ENCODE data around the gene TREML2.

The TREML2 gene

DNA sequence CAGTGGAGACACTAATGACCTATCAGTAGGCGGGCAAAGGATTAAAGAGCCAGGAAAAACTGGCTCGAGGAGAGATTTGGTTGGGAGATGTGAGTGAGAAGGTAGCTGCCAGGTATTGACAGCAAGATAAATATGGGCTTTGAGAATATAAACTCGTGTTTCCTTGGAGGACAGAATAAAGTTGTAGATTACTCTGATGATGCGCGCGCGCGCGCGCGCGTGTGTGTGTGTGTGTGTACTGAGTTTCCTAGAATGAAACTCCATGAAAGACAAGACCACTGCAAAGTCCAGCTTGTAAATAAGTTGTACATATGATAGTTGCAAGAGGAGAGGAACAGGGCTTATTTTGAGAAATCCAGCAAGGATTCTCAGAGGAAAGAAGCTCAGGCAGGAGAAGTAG is 24.8 kb downstream of the TREML2 start:
- DNase-seq (ENCODE audit: low read depth), result no peak

GRCh38 chr6:41175084-41175483 is 25.9 kb downstream of the TREML2 start:
- no peak for DNase-seq (ENCODE audit: low read depth)

- no peak for DNase-seq (ENCODE audit: low read depth)
Measured at GRCh38 chr6:41174610-41175009, 26.3 kb downstream of the TREML2 start.

GRCh38 chr6:41171908-41172307 is 29.0 kb downstream of the TREML2 start:
- DNase-seq (ENCODE audit: low read depth), result no peak

- DNase-seq (ENCODE audit: low read depth), result no peak
Measured at GRCh38 chr6:41170547-41171160, 30.3 kb downstream of the TREML2 start.

- DNase-seq (ENCODE audit: low read depth), result no peak
Measured at GRCh38 chr6:41167173-41167963, 33.6 kb downstream of the TREML2 start.

- DNase-seq (ENCODE audit: low read depth), result no peak
Measured at GRCh38 chr6:41164551-41165120, 36.3 kb downstream of the TREML2 start.

DNA sequence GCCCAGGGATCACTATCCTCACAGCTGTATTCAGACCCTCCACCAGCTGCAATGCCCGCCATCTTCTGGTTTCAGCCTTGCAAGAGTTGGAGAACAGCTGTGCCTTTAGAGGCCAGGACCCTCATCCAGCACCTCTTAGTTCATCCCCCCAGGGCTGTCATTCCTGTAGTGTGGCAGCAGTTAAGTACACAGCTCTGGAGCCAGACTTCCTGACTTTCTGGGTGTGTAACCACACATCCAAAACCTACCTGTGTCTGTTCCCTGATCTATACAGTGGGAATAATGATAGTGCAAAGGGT is 37.6 kb downstream of the TREML2 start:
- no peak for DNase-seq (ENCODE audit: low read depth)

DNA sequence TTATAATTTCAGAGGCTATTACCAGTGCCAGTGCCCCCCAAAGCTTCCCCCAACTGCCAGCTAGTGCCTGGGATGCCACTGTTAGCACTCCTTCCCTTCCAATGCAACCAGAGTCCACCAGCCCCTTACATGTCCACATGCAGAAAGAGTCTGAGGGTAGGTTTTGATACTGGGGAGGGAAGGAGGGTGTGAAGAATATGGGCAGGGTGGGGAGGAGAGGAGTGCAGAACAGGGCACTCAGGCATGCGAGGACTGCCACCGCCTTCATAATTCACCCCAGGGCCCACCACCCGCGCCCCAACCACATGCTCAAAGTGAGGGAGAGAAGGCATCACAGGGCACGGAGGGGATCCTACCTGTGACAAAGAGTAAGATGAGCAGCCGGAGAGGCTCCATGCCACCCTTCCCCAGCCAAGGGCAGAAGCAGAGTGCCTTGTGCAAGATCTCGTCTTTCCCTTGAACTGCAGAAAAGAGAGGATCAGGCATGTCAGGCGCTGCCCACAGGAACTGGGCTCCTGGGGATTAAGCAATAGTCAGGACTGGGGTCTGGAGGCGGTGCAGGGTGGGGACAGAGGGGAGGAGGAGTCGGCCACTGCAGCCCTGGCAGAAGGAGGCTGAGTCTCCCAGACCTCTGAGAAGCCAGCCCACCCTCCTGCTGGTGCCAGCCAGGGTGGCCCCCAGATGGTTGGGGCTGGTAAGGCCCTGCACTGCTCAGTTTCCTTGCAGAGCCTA is 38.1 kb downstream of the TREML2 start, which contains the start of gene TREM2:
TSS of gene TREM2 (minus strand) at position 430 of the 732 bp plus-strand sequence. CDS start at position 396, 34 bp downstream.
- DNase-seq (ENCODE audit: low read depth), result no peak

DNA sequence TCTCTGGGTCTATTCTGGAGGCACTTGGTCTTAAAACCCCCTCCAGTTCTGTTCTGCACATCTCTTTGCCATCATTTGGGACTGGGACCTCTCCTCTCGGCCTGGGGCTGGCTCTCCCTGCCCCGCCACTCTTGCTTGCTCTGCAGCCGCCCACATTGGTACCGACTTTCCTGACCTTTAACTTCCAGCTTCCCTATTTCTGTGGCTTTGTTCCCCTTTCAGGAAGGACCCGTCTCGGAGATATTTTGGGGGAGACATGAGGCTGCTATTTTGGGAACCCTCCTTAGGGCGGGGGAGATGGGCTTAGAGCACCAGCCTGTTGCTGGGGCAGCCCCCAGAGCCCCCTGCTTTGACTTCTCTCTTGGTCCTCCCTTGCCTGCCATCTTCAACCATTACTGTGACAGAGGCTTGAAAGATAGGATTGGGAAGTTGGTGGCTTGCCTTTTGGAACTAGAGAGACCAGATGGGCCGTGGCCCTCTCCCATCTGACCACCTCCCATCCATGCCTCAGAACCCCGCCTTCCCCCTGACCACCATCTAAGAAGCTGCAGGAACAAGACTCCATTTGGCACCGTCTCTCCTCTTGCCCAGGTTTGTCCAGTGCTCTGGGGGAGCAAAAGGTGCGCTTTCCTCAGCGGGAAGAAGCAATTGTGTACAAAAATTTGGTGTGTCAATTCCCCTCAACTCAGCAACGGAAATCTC is 38.9 kb downstream of the TREML2 start:
- no peak for DNase-seq (ENCODE audit: low read depth)

GRCh38 chr6:41161380-41161779 is 39.6 kb downstream of the TREML2 start:
- DNase-seq (ENCODE audit: low read depth), result no peak

- DNase-seq (ENCODE audit: low read depth), result no peak
Measured at GRCh38 chr6:41160933-41161332, 40.0 kb downstream of the TREML2 start.

DNA sequence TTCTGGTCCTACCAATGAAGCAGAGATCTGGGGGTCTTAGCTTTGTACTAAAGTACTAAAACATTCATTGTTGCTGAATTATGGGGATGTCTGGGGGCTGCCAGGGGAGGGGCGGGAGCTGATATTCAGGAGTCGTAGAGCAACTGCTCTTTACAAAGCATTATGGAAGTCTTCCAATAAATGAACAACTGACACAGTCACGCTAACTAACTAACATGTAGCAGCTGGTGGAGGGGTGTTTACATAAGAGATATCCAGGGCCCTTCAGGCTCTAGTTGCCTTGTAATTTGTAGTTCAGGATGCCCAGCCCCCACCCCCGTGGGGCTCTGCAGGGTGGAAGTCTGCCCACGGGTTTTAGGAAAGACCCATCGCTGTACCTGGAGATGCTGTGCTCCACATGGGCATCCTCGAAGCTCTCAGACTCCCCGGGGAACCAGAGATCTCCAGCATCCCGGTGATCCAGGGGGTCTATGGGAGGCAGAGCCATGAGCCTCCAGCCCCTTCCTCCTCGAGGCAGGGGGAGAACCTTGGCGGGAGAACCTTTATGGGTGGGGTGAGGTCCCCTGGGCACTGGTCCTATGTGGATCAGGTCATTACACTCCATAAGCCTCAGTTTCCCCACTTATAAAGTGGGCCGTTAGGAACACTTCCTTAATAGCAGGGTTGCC is 41.4 kb downstream of the TREML2 start:
- no peak for DNase-seq (ENCODE audit: low read depth)

GRCh38 chr6:41157323-41157722 is 43.6 kb downstream of the TREML2 start:
- DNase-seq (ENCODE audit: low read depth), result no peak

- no peak for DNase-seq (ENCODE audit: low read depth)
Measured at GRCh38 chr6:41156771-41157170, 44.2 kb downstream of the TREML2 start.

- DNase-seq (ENCODE audit: low read depth), result no peak
Measured at GRCh38 chr6:41156001-41156400, 44.9 kb downstream of the TREML2 start.

GRCh38 chr6:41155132-41155805 is 45.7 kb downstream of the TREML2 start:
- DNase-seq (ENCODE audit: low read depth), result no peak

- no peak for DNase-seq (ENCODE audit: low read depth)
Measured at GRCh38 chr6:41153992-41154625, 46.8 kb downstream of the TREML2 start, which contains the start of gene TREML1. Gene TREML1 (minus strand): TSS chr6:41154347. CDS start chr6:41154288, 59 bp downstream.

GRCh38 chr6:41153451-41153850 is 47.5 kb downstream of the TREML2 start:
- no peak for DNase-seq (ENCODE audit: low read depth)

GRCh38 chr6:41150671-41151070 is 50.3 kb downstream of the TREML2 start:
- no peak for DNase-seq (ENCODE audit: low read depth)
